ENCODE data around the gene STK32A. TPM values are rescaled to one million over a fixed set of nuclear protein-coding genes. Genes with fewer than 3 reads are reported as not detected.

The STK32A gene
- total RNA-seq, 6 donors from 2014 or later, result 2.7 to 13.3 (median 7.1) TPM

GRCh38 chr5:147245381-147246165, 10.7 kb downstream of the STK32A start:
- Histone ChIP-seq H3K27me3 (no peaks in the 10 kb centered on the region), H3K9me3 (no peaks in the 10 kb centered on the region), H3K4me1 (no peaks in the 10 kb centered on the region), H3K27ac (no peak overlapping the region), H3K4me3 (no peak overlapping the region), H3K36me3 (no peaks in the 10 kb centered on the region)
- 70 to 78% methylated on average over 3 of the region's 3 CpGs for WGBS, 2 donors
- DNase-seq (no peak), ATAC-seq (ENCODE audit: low FRiP score in 2 of 2) (no peak)
- TF ChIP-seq EP300 (IDR thresholded peaks at IDR 0.05), result no peak
- no peak for TF ChIP-seq CTCF (IDR thresholded peaks at IDR 0.05)
- no peak for TF ChIP-seq POLR2AphosphoS5 (IDR thresholded peaks at IDR 0.05)
- no peak for TF ChIP-seq POLR2A (IDR thresholded peaks at IDR 0.05)

- no peaks in the 10 kb centered on the region for H3K9me3 ChIP-seq
- ATAC-seq (ENCODE audit: low FRiP score in 2 of 2), result no peak
- H3K4me3 ChIP-seq, result no peak overlapping the region
- no peaks in the 10 kb centered on the region for H3K27me3 ChIP-seq
- H3K36me3 ChIP-seq, result no peaks in the 10 kb centered on the region
- no peak overlapping the region for H3K27ac ChIP-seq
- TF ChIP-seq POLR2AphosphoS5 (IDR thresholded peaks at IDR 0.05) (no peak), EP300 (IDR thresholded peaks at IDR 0.05) (no peak), CTCF (IDR thresholded peaks at IDR 0.05) (no peak), POLR2A (IDR thresholded peaks at IDR 0.05) (no peak)
- no peak for DNase-seq
- H3K4me1 ChIP-seq, result no peaks in the 10 kb centered on the region
- WGBS, 2 donors, result 40% methylated on average over 2 of the region's 2 CpGs
These were observed 13.7 kb downstream of the STK32A start for GRCh38 chr5:147248561-147248960.

GRCh38 chr5:147259837-147260236, 25.0 kb downstream of the STK32A start:
- DNase-seq (no peak), ATAC-seq (ENCODE audit: low FRiP score in 2 of 2) (no peak)
- Histone ChIP-seq H3K36me3 (no peaks in the 10 kb centered on the region), H3K9me3 (no peaks in the 10 kb centered on the region), H3K27me3 (no peaks in the 10 kb centered on the region), H3K27ac (no peak overlapping the region), H3K4me1 (no peaks in the 10 kb centered on the region), H3K4me3 (no peak overlapping the region)
- TF ChIP-seq CTCF (IDR thresholded peaks at IDR 0.05) (no peak), EP300 (IDR thresholded peaks at IDR 0.05) (no peak), POLR2AphosphoS5 (IDR thresholded peaks at IDR 0.05) (no peak), POLR2A (IDR thresholded peaks at IDR 0.05) (no peak)
- WGBS, 2 donors, result 98 to 100% methylated on average over 1 of the region's 1 CpG

GRCh38 chr5:147267082-147267832, 32.4 kb downstream of the STK32A start:
- Histone ChIP-seq H3K27ac (no peak overlapping the region), H3K27me3 (no peaks in the 10 kb centered on the region), H3K4me3 (no peak overlapping the region), H3K36me3 (no peaks in the 10 kb centered on the region), H3K9me3 (no peaks in the 10 kb centered on the region), H3K4me1 (no peaks in the 10 kb centered on the region)
- no peak for TF ChIP-seq EP300 (IDR thresholded peaks at IDR 0.05)
- no peak for TF ChIP-seq CTCF (IDR thresholded peaks at IDR 0.05)
- no peak for TF ChIP-seq POLR2AphosphoS5 (IDR thresholded peaks at IDR 0.05)
- no peak for TF ChIP-seq POLR2A (IDR thresholded peaks at IDR 0.05)
- DNase-seq (no peak), ATAC-seq (ENCODE audit: low FRiP score in 2 of 2) (no peak)
